GM13976 (cell line): Measurements from ENCODE around the gene TAL2.

Experiments
- DNase-seq: peaks from one replicate; pipeline ENCODE4 v3.0.0; 2012; ENCODE audit warnings: low spot score
- in situ Hi-C: fragments of 300-500 bp; cut with MboI; formaldehyde crosslinking; loops from one replicate; pipeline ENCODE4 v1.12.0; 2022; ENCODE audit warnings: low sequenced_read_pairs, mixed read lengths, inconsistent platforms; ENCODE audit not compliant: unreplicated experiment
- TF ChIP-seq, protein P1 (sequence below): IDR thresholded peaks from 2 replicates; pipeline ENCODE4 v1.5.1; 2012; ENCODE audit warnings: borderline replicate concordance, mild to moderate bottlenecking; ENCODE audit not compliant: insufficient read depth; ENCODE audit errors: extremely low read depth, missing control alignments, control extremely low read depth

Gene TAL2

DNA sequence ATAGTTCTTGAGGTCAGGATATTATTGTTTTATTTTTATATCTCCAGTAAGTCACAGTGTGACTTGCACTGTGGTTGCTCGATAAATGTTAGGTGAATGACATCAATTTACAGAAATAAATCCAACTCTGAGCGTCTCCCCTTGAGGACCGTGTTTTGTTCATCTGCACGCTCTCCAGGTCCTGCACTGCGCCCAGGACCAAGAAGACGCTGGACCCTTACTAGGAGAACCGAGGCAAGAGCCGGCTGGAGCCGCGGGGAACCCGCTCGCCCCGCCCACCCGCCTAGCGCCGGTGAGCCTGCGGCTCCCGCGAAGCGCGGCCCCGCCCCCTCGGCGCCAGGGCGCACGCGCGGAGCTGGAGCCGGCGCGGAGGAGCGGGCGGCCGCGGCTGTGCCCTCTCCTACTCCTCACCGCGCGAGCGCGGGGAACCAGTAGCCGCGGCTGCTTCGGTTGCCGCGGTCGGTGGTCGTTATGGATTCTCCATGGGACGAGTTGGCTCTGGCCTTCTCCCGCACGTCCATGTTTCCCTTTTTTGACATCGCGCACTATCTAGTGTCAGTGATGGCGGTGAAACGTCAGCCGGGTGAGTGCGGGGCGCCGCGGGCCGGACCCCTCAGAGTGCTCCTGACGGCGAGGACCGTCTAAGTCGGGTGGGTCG is 32.1 kb downstream of the TAL2 start, which contains the start of gene TMEM38B:
Gene TMEM38B (plus strand): TSS at position 352 of the 658 bp plus-strand sequence. CDS start 120 bp downstream, at position 472.
- in situ Hi-C loops: no loop called here
- TF ChIP-seq, protein P1, sequence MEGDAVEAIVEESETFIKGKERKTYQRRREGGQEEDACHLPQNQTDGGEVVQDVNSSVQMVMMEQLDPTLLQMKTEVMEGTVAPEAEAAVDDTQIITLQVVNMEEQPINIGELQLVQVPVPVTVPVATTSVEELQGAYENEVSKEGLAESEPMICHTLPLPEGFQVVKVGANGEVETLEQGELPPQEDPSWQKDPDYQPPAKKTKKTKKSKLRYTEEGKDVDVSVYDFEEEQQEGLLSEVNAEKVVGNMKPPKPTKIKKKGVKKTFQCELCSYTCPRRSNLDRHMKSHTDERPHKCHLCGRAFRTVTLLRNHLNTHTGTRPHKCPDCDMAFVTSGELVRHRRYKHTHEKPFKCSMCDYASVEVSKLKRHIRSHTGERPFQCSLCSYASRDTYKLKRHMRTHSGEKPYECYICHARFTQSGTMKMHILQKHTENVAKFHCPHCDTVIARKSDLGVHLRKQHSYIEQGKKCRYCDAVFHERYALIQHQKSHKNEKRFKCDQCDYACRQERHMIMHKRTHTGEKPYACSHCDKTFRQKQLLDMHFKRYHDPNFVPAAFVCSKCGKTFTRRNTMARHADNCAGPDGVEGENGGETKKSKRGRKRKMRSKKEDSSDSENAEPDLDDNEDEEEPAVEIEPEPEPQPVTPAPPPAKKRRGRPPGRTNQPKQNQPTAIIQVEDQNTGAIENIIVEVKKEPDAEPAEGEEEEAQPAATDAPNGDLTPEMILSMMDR: no peak
- peak; percentile 94 for DNase-seq

DNA sequence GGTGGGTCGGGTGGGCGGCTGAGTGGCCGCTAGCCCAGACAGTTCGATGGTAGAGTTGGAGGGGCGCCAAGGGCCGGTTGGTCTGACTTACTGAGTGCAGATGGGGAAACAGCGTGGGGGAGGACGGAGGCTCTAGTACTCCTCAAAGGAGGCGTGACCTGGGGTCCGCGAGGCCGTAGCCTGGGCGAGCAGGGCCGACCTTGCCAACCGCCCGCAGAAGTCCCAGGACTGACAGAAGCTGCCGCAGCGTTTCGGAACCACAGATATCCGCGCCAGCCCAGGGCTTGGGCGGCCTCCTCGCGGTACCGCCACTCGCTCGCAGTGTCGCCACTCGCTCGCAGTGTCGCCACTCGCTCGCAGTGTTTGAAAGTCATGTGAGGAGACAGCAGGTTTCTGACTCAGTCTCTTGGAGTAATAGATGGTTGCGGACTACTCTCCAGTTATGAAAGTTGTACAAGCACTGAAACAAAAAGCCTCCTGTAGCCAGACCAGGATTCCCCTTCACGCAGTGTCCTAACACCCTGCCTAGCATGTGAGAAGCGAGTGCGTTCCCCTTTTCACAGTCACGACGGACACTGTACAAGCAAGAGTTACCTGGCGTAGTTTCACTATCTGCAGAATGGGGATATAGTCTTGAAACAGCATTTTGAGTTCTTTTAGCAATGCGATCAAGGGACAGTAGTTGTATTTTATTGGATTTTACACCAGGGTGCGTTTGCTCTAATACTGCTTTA is 32.8 kb downstream of the TAL2 start:
- DNase-seq: peak; percentile 72
- TF ChIP-seq, protein P1: no peak
- in situ Hi-C loops: no loop called here

DNA sequence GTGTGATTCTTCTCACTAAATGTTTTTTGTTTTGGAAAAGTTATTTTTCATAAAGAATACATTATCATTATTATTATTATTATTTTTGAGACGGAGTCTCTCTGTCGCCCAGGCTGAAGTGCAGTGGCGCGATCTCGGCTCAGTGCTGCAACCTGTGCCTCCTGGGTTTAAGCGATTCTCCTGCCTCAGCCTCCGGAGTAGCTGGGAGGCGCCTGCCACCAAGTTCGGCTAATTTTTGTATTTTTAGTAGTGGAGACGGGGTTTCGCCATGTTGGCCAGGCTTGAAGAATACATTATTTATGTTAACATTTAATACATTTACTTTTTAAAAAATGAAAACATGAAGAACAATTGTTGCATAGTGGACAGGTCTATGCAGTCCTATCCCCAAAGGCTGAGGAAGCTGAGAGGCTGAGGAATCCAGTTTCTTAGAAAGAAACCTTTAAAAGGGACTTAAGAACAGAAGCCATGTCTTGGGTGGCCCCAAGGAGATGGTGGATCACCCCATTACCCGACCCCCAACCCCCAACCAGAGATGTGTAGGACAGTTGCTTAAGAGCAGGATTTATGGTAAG is 34.0 kb downstream of the TAL2 start:
- TF ChIP-seq, protein P1: no peak
- in situ Hi-C loops: no loop called here
- DNase-seq: no peak

DNA sequence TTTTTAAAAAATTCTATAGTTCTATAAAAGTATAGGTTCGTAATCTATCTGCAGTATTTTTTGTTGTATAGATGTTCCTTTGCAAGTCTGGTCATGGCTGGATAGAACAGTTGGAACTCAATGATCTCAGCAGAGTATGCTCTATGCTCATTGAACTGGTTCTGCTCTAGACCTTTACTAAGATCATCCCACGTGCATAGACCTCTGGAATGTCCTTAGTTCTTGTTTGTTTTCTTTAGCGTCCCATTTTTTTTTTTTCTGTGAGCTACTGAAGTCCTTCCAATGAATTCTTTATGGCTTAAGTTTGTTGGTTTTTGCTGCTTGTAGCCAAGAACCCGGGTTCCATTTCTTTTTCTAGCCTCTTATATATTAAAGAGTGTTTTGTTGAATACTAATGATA is 35.6 kb downstream of the TAL2 start:
- TF ChIP-seq, protein P1: no peak
- DNase-seq: no peak
- in situ Hi-C loops: no loop called here

DNA sequence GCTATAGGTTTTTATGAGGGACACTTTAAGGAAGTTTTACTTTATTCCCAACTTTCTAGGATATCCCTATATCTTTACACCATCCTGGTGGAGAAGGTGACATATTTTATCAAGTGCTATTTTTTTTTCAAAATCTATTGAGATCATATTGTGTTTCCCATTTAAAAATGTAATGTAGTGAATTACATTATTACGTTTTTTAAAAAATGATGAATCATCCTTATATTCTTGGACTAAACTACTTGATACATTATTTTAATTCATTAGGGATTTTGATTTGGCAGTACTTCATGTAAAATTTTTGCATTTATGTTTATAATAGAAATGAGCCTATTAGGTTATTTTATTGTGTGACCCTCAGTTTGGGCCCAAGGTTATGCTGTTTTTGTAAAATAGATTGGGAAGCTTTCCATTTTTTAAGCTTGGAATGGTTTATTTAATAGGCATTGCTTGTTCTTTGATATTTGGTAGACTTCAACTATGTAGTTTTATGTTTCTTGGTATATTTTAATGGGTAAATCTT is 36.2 kb downstream of the TAL2 start:
- in situ Hi-C loops: no loop called here
- TF ChIP-seq, protein P1: no peak
- DNase-seq: no peak

DNA sequence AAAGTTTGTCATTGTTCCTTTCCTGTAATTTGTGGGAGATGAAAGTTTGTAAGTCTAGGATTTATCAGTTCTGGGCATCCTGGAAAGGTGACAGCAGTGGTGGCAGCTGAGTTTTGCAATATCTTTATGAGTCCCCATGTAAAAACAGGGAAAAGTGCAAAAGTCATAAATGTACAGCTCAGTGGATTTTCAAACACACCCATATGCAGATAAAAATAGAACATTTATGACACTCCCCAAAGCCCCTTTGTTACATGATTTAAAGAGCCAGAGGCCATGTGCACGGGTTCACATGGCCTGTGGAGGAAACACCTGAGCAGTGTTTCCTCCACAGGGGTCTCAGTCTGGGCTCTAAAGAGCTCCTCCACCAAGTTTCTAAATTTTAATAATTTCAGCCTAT is 38.4 kb downstream of the TAL2 start:
- no peak for DNase-seq
- TF ChIP-seq, protein P1: no peak
- in situ Hi-C loops: loop anchor here (25.0 kb wide), 1 partner anchor 263 kb away; the partner anchor contains the start of gene FSD1L
